Activated CD4-positive, alpha-beta memory T cell treated with anti-CD3 and anti-CD28 coated beads for 36 hours (primary cell): ENCODE data around the gene CNGA2. TPM values are rescaled to one million over a fixed set of nuclear protein-coding genes. Genes with fewer than 3 reads are reported as not detected.
A peak's percentile ranks its signal among the peaks of the same experiment; 100 is the strongest.

ENCODE experiments used
- CTCF ChIA-PET: fragments of 350-600 bp; sonication (Branson Sonifier 250); formaldehyde crosslinking; loops from one replicate; lab custom pipeline; 2021; ENCODE audit warnings: antibody characterized with exemption, inconsistent platforms; lab: Charles Lee
- POLR2A ChIA-PET: fragments of 350-600 bp; sonication (Branson Sonifier 250); formaldehyde crosslinking; loops from one replicate; lab custom pipeline; 2021; ENCODE audit warnings: antibody characterized with exemption; lab: Charles Lee
- DNase-seq: peaks from one replicate; pipeline ENCODE4 v3.0.0-alpha.2; 2020
- H3K27ac Mint-ChIP-seq: one replicate; pipeline ENCODE4 v1.8.0; 2021; ENCODE audit warnings: mixed read lengths
- H3K27me3 Mint-ChIP-seq: one replicate; pipeline ENCODE4 v1.8.0; 2021; ENCODE audit warnings: mixed read lengths
- H3K36me3 Mint-ChIP-seq: one replicate; pipeline ENCODE4 v1.8.0; 2021; ENCODE audit warnings: mixed read lengths
- H3K4me1 Mint-ChIP-seq: one replicate; pipeline ENCODE4 v1.8.0; 2021; ENCODE audit warnings: low read depth, mixed read lengths
- H3K4me3 Mint-ChIP-seq: one replicate; pipeline ENCODE4 v1.8.0; 2021; ENCODE audit warnings: mild to moderate bottlenecking, mixed read lengths
- H3K9me3 Mint-ChIP-seq: one replicate; pipeline ENCODE4 v1.8.0; 2021; ENCODE audit warnings: mixed read lengths
- intact Hi-C: fragments of 100-400 bp; cut with micrococcal nuclease; formaldehyde crosslinking; loops from one replicate; pipeline ENCODE4 v1.15.1; 2023
- total RNA-seq, 2 experiments: library from RNA; stranded (reverse); gene quantifications; one replicate each; pipeline ENCODE4 v1.2.3, GENCODE V29; 2021

The CNGA2 gene
- total RNA-seq, 2 experiments from 2014 or later = not detected

DNA sequence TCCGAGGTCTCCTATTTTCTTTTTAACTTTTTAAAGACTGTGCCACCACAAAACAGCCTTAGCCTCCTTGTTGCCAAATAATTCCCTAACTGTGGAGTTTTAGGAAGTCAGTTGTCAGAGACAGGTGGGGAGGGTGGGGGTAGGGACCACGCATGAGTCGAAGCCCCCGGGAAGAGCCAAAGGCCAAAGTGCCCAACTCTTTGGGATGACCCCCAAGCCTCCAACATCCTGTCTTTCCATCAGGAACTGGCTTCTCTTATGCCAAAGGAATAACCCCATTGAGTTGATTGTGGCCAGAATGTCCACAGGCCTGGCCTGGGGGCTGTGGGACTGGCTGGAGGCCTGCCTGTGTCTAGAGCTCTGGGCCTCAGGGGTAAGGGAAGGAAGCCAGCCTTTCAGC is 33.5 kb upstream of the CNGA2 start:
- intact Hi-C loops = no loop called here
- Mint-ChIP-seq H3K27ac (no peak overlapping the region), H3K36me3 (no peaks in the 10 kb centered on the region), H3K27me3 (no peaks in the 10 kb centered on the region), H3K4me3 (no peak overlapping the region), H3K4me1 (no peaks in the 10 kb centered on the region), H3K9me3 (no peaks in the 10 kb centered on the region)
- CTCF ChIA-PET = no interaction called here
- no peak for DNase-seq
- POLR2A ChIA-PET = no interaction called here

DNA sequence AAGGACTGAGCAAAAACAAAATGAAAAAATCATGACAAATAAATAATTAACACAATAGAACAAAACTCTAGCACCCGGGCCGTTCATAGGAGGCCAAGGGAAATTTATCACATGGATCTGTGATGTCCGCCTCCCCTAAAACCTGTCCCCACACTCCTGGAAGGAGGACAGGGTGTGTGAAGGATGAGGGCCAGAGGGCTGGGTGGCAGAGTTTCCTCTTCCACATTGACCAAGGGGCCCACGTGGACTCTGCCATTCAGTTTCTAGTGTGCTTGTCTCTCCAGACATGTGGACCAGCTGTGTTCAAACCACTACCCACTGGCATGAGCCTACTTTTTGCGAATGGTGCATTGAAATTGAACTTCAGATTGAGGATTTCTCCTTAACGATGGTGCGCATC is 33.0 kb upstream of the CNGA2 start:
- intact Hi-C loops = no loop called here
- no peak for DNase-seq
- Mint-ChIP-seq H3K4me1 (no peaks in the 10 kb centered on the region), H3K27me3 (no peaks in the 10 kb centered on the region), H3K9me3 (no peaks in the 10 kb centered on the region), H3K36me3 (no peaks in the 10 kb centered on the region), H3K27ac (no peak overlapping the region), H3K4me3 (no peak overlapping the region)
- POLR2A ChIA-PET = no interaction called here
- CTCF ChIA-PET = no interaction called here

GRCh38 chrX:151702026-151702714 is 32.4 kb upstream of the CNGA2 start:
- no peak overlapping the region for H3K27ac Mint-ChIP-seq
- no peaks in the 10 kb centered on the region for H3K36me3 Mint-ChIP-seq
- H3K4me1 Mint-ChIP-seq = no peaks in the 10 kb centered on the region
- no peak overlapping the region for H3K4me3 Mint-ChIP-seq
- ChIA-PET POLR2A (no interaction called here), CTCF (no interaction called here)
- no peaks in the 10 kb centered on the region for H3K9me3 Mint-ChIP-seq
- no peak for DNase-seq
- no peaks in the 10 kb centered on the region for H3K27me3 Mint-ChIP-seq
- intact Hi-C loops = no loop called here

GRCh38 chrX:151702741-151703340 is 31.7 kb upstream of the CNGA2 start:
- intact Hi-C loops = no loop called here
- ChIA-PET CTCF (no interaction called here), POLR2A (no interaction called here)
- no peak for DNase-seq
- H3K4me1 Mint-ChIP-seq = no peaks in the 10 kb centered on the region
- H3K27ac Mint-ChIP-seq = no peak overlapping the region
- H3K27me3 Mint-ChIP-seq = no peaks in the 10 kb centered on the region
- no peaks in the 10 kb centered on the region for H3K36me3 Mint-ChIP-seq
- no peak overlapping the region for H3K4me3 Mint-ChIP-seq
- H3K9me3 Mint-ChIP-seq = no peaks in the 10 kb centered on the region

- H3K9me3 Mint-ChIP-seq = no peaks in the 10 kb centered on the region
- intact Hi-C loops = no loop called here
- no peaks in the 10 kb centered on the region for H3K27me3 Mint-ChIP-seq
- ChIA-PET CTCF (no interaction called here), POLR2A (no interaction called here)
- H3K36me3 Mint-ChIP-seq = no peaks in the 10 kb centered on the region
- no peaks in the 10 kb centered on the region for H3K4me1 Mint-ChIP-seq
- no peak for DNase-seq
- H3K27ac Mint-ChIP-seq = no peak overlapping the region
- H3K4me3 Mint-ChIP-seq = no peak overlapping the region
Observed at GRCh38 chrX:151703487-151703886, 31.1 kb upstream of the CNGA2 start.

GRCh38 chrX:151704041-151704663 is 30.4 kb upstream of the CNGA2 start:
- intact Hi-C loops = no loop called here
- no peaks in the 10 kb centered on the region for H3K36me3 Mint-ChIP-seq
- POLR2A ChIA-PET = no interaction called here
- H3K9me3 Mint-ChIP-seq = no peaks in the 10 kb centered on the region
- no peaks in the 10 kb centered on the region for H3K27me3 Mint-ChIP-seq
- CTCF ChIA-PET = no interaction called here
- H3K27ac Mint-ChIP-seq = no peak overlapping the region
- H3K4me3 Mint-ChIP-seq = no peak overlapping the region
- DNase-seq = no peak
- no peaks in the 10 kb centered on the region for H3K4me1 Mint-ChIP-seq

DNA sequence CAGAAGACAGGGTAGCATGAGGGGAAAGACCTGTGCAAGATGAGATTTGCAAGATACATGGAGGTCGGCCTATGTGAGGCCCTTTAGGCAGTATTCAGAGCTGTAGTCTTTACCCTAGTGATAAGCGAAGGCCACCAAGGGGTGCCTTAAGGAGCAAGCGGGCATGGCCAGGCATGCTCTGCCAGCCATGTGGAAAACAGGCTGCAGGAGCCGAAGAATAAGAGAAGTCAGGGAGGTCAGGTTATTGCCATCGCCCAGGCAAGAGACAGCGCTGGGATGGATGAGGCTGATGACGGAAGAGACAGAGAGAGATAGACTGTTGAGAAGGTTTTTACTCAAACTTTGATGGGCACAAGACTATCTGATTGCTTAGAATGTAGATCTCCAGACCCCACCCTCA is 25.7 kb upstream of the CNGA2 start:
- peaks cover 2% of the 10 kb centered on the region for H3K27me3 Mint-ChIP-seq
- no peak for DNase-seq
- H3K36me3 Mint-ChIP-seq = no peaks in the 10 kb centered on the region
- H3K27ac Mint-ChIP-seq = no peak overlapping the region
- CTCF ChIA-PET = no interaction called here
- no peak overlapping the region for H3K4me3 Mint-ChIP-seq
- H3K4me1 Mint-ChIP-seq = no peaks in the 10 kb centered on the region
- POLR2A ChIA-PET = no interaction called here
- H3K9me3 Mint-ChIP-seq = no peaks in the 10 kb centered on the region
- intact Hi-C loops = no loop called here

GRCh38 chrX:151710457-151710856 is 24.1 kb upstream of the CNGA2 start:
- DNase-seq = no peak
- intact Hi-C loops = no loop called here
- no peaks in the 10 kb centered on the region for H3K4me1 Mint-ChIP-seq
- no peaks in the 10 kb centered on the region for H3K36me3 Mint-ChIP-seq
- peaks cover 2% of the 10 kb centered on the region for H3K27me3 Mint-ChIP-seq
- H3K4me3 Mint-ChIP-seq = no peak overlapping the region
- H3K27ac Mint-ChIP-seq = no peak overlapping the region
- H3K9me3 Mint-ChIP-seq = no peaks in the 10 kb centered on the region
- ChIA-PET POLR2A (no interaction called here), CTCF (no interaction called here)

GRCh38 chrX:151711154-151711553 is 23.4 kb upstream of the CNGA2 start:
- Mint-ChIP-seq H3K4me3 (no peak overlapping the region), H3K4me1 (no peaks in the 10 kb centered on the region), H3K36me3 (no peaks in the 10 kb centered on the region), H3K9me3 (no peaks in the 10 kb centered on the region), H3K27me3 (peaks cover 2% of the 10 kb centered on the region), H3K27ac (no peak overlapping the region)
- POLR2A ChIA-PET = no interaction called here
- intact Hi-C loops = no loop called here
- no peak for DNase-seq
- CTCF ChIA-PET = no interaction called here

- Mint-ChIP-seq H3K27me3 (peaks cover 2% of the 10 kb centered on the region), H3K36me3 (no peaks in the 10 kb centered on the region), H3K4me3 (no peak overlapping the region), H3K27ac (no peak overlapping the region), H3K4me1 (no peaks in the 10 kb centered on the region), H3K9me3 (no peaks in the 10 kb centered on the region)
- POLR2A ChIA-PET = no interaction called here
- intact Hi-C loops = no loop called here
- DNase-seq = no peak
- CTCF ChIA-PET = no interaction called here
Observed at GRCh38 chrX:151711787-151712186, 22.8 kb upstream of the CNGA2 start.

- Mint-ChIP-seq H3K27me3 (peaks cover 2% of the 10 kb centered on the region), H3K27ac (no peak overlapping the region), H3K4me3 (no peak overlapping the region), H3K4me1 (no peaks in the 10 kb centered on the region), H3K9me3 (no peaks in the 10 kb centered on the region), H3K36me3 (no peaks in the 10 kb centered on the region)
- DNase-seq = no peak
- POLR2A ChIA-PET = no interaction called here
- intact Hi-C loops = no loop called here
- CTCF ChIA-PET = no interaction called here
Observed at GRCh38 chrX:151712253-151712652, 22.3 kb upstream of the CNGA2 start.

GRCh38 chrX:151713849-151714248 is 20.7 kb upstream of the CNGA2 start:
- Mint-ChIP-seq H3K4me3 (no peak overlapping the region), H3K4me1 (no peaks in the 10 kb centered on the region), H3K9me3 (no peaks in the 10 kb centered on the region), H3K27me3 (peaks cover 2% of the 10 kb centered on the region), H3K27ac (no peak overlapping the region), H3K36me3 (no peaks in the 10 kb centered on the region)
- DNase-seq = peak; percentile 10
- ChIA-PET CTCF (no interaction called here), POLR2A (no interaction called here)
- intact Hi-C loops = no loop called here

DNA sequence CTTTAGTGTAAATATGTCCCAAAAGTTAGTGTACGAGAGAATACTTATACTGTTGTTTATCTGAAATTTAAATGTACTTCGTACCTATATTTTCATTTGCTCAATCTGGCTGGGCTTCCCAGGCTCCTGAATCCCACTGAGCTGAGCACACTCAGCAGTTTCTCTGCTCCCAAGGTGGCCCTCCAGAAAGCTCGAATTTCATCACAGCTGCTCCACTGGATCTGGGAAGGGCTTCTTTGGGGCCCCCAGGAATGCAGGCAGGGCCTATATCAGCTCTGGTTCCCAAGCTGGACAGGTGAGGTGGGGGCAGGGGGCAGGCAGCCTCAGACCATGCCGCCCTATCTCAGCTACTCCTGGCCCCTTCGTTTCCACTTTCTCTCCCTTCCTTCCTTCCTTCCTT is 20.2 kb upstream of the CNGA2 start:
- H3K27ac Mint-ChIP-seq = no peak overlapping the region

More for the DNA sequence above, 20.2 kb upstream of the CNGA2 start:
- no peak for DNase-seq
- no peaks in the 10 kb centered on the region for H3K9me3 Mint-ChIP-seq
- POLR2A ChIA-PET = no interaction called here
- peaks cover 2% of the 10 kb centered on the region for H3K27me3 Mint-ChIP-seq
- no peak overlapping the region for H3K4me3 Mint-ChIP-seq
- CTCF ChIA-PET = no interaction called here
- intact Hi-C loops = no loop called here
- no peaks in the 10 kb centered on the region for H3K36me3 Mint-ChIP-seq
- H3K4me1 Mint-ChIP-seq = no peaks in the 10 kb centered on the region
